ENCODE measurements around the gene USP11.

Gene USP11

GRCh38 chrX:47226531-47227333, 6.1 kb upstream of the USP11 start:
- CTCF ChIA-PET, result no interaction called here
- TF ChIP-seq ZNF623 (tag by site-specific recombination; IDR thresholded peaks at IDR 0.05) (no peak), GLI4 (tag by site-specific recombination; IDR thresholded peaks at IDR 0.05) (no peak), ZNF350 (tag by site-specific recombination; IDR thresholded peaks at IDR 0.05) (no peak), KLF1 (tag by site-specific recombination; IDR thresholded peaks at IDR 0.05) (no peak), REST (tag by site-specific recombination; IDR thresholded peaks at IDR 0.05) (no peak), ZNF133 (tag by site-specific recombination; IDR thresholded peaks at IDR 0.05) (no peak), ZNF423 (tag by site-specific recombination; IDR thresholded peaks at IDR 0.05) (no peak), ZNF701 (tag by site-specific recombination; IDR thresholded peaks at IDR 0.05) (no peak)
- Histone ChIP-seq H3K4me1 (ENCODE audit: control insufficient read depth, insufficient read depth, low read length) (no peaks in the 10 kb centered on the region), H3K27ac (ENCODE audit: extremely low read depth, low read depth, low read length) (no peak overlapping the region), H3K9me3 (ENCODE audit: control insufficient read depth, insufficient read depth, low read depth, low read length) (no peaks in the 10 kb centered on the region), H3K4me3 (ENCODE audit: low read depth, low read length) (no peak overlapping the region), H3K36me3 (ENCODE audit: control insufficient read depth in 2 of 2, insufficient read depth in 1 of 2, low read length in 2 of 2) (peaks cover 54 to 80% of the 10 kb centered on the region in 2 experiments)
- POLR2A ChIA-PET, result interaction anchor here (1.4 to 2.1 kb wide), 2 partner anchors 9 kb away, joined by 10 to 18 read pairs; partner anchors contain the start of gene CDK16

- POLR2A ChIA-PET, result interaction anchor here (2.1 kb wide), 1 partner anchor 9 kb away, joined by 18 read pairs; the partner anchor contains the start of gene CDK16
- H3K9me3 ChIP-seq (ENCODE audit: control insufficient read depth, insufficient read depth, low read depth, low read length), result no peaks in the 10 kb centered on the region
- H3K36me3 ChIP-seq (ENCODE audit: control insufficient read depth in 2 of 2, insufficient read depth in 1 of 2, low read length in 2 of 2), result peaks cover 51 to 75% of the 10 kb centered on the region in 2 experiments
- CTCF ChIA-PET, result no interaction called here
- 0 out of 2 replicates have a peak, but pooled peaks cover 2% of the 10 kb centered on the region for H3K4me1 ChIP-seq (ENCODE audit: control insufficient read depth, insufficient read depth, low read length)
- no peak overlapping the region for H3K4me3 ChIP-seq (ENCODE audit: low read depth, low read length)
- H3K27ac ChIP-seq (ENCODE audit: extremely low read depth, low read depth, low read length), result no peak overlapping the region
- no peak for TF ChIP-seq ZNF654 (tag by site-specific recombination; IDR thresholded peaks at IDR 0.05; ENCODE audit: low read depth)
- no peak for TF ChIP-seq ZNF169 (tag by site-specific recombination; IDR thresholded peaks at IDR 0.05)
- no peak for TF ChIP-seq ZNF146 (tag by site-specific recombination; IDR thresholded peaks at IDR 0.05)
- no peak for TF ChIP-seq ZNF704 (tag by site-specific recombination; IDR thresholded peaks at IDR 0.05)
- TF ChIP-seq ZNF701 (tag by site-specific recombination; IDR thresholded peaks at IDR 0.05), result no peak
- no peak for TF ChIP-seq ZNF132 (tag by site-specific recombination; IDR thresholded peaks at IDR 0.05; ENCODE audit: borderline replicate concordance)
- no peak for TF ChIP-seq ZNF571 (tag by site-specific recombination; IDR thresholded peaks at IDR 0.05)
- TF ChIP-seq ZNF292 (tag by site-specific recombination; IDR thresholded peaks at IDR 0.05; ENCODE audit: borderline replicate concordance, low read depth), result no peak
- no peak for TF ChIP-seq ZNF621 (tag by site-specific recombination; IDR thresholded peaks at IDR 0.05)
- no peak for TF ChIP-seq ZFP37 (tag by site-specific recombination; IDR thresholded peaks at IDR 0.05)
- TF ChIP-seq ZNF529 (tag by site-specific recombination; IDR thresholded peaks at IDR 0.05; ENCODE audit: insufficient replicate concordance), result no peak
- TF ChIP-seq ZNF513 (tag by site-specific recombination; IDR thresholded peaks at IDR 0.05), result no peak
- TF ChIP-seq ZNF518A (tag by site-specific recombination; conservative IDR thresholded peaks at IDR 0.05; ENCODE audit: low read depth), result no peak
- no peak for TF ChIP-seq ZNF426 (tag by site-specific recombination; IDR thresholded peaks at IDR 0.05)
- TF ChIP-seq ZNF398 (tag by site-specific recombination; IDR thresholded peaks at IDR 0.05), result no peak
These were observed 5.5 kb upstream of the USP11 start for GRCh38 chrX:47227334-47227583.
